ENCODE results near the gene DGKB. TPM values are rescaled to one million over a fixed set of nuclear protein-coding genes. Genes with fewer than 3 reads are reported as not detected.

DGKB gene
- total RNA-seq, 1 donor from 2014 or later, result 3.4 TPM

GRCh38 chr7:14229047-14229446 lies 673.5 kb downstream of the DGKB start:
- Mint-ChIP-seq H3K4me3 (no peak overlapping the region), H3K4me1 (ENCODE audit: unreplicated experiment) (peaks cover 5% of the 10 kb centered on the region), H3K36me3 (no peaks in the 10 kb centered on the region), H3K9me3 (no peaks in the 10 kb centered on the region), H3K27me3 (no peaks in the 10 kb centered on the region), H3K27ac (no peak overlapping the region)
- TF ChIP-seq CTCF (conservative IDR thresholded peaks at IDR 0.05), result no peak
- no peak for DNase-seq (ENCODE audit: extremely low spot score, unreplicated experiment)

GRCh38 chr7:14228341-14228740 lies 674.2 kb downstream of the DGKB start:
- no peak overlapping the region for H3K27ac Mint-ChIP-seq
- H3K4me1 Mint-ChIP-seq (ENCODE audit: unreplicated experiment), result peaks cover 2% of the 10 kb centered on the region
- H3K4me3 Mint-ChIP-seq, result no peak overlapping the region
- no peaks in the 10 kb centered on the region for H3K27me3 Mint-ChIP-seq
- TF ChIP-seq CTCF (conservative IDR thresholded peaks at IDR 0.05), result no peak
- no peak for DNase-seq (ENCODE audit: extremely low spot score, unreplicated experiment)
- H3K36me3 Mint-ChIP-seq, result no peaks in the 10 kb centered on the region
- no peaks in the 10 kb centered on the region for H3K9me3 Mint-ChIP-seq

- H3K9me3 Mint-ChIP-seq, result no peaks in the 10 kb centered on the region
- TF ChIP-seq CTCF (conservative IDR thresholded peaks at IDR 0.05), result no peak
- H3K4me1 Mint-ChIP-seq (ENCODE audit: unreplicated experiment), result no peaks in the 10 kb centered on the region
- no peaks in the 10 kb centered on the region for H3K27me3 Mint-ChIP-seq
- no peak overlapping the region for H3K27ac Mint-ChIP-seq
- H3K4me3 Mint-ChIP-seq, result no peak overlapping the region
- DNase-seq (ENCODE audit: extremely low spot score, unreplicated experiment), result no peak
- H3K36me3 Mint-ChIP-seq, result no peaks in the 10 kb centered on the region
These were observed 676.4 kb downstream of the DGKB start for GRCh38 chr7:14226126-14226525.

- H3K36me3 Mint-ChIP-seq, result no peaks in the 10 kb centered on the region
- peaks cover 6% of the 10 kb centered on the region for H3K4me1 Mint-ChIP-seq (ENCODE audit: unreplicated experiment)
- H3K4me3 Mint-ChIP-seq, result no peak overlapping the region
- no peaks in the 10 kb centered on the region for H3K9me3 Mint-ChIP-seq
- no peaks in the 10 kb centered on the region for H3K27me3 Mint-ChIP-seq
- no peak overlapping the region for H3K27ac Mint-ChIP-seq
- no peak for DNase-seq (ENCODE audit: extremely low spot score, unreplicated experiment)
- no peak for TF ChIP-seq CTCF (conservative IDR thresholded peaks at IDR 0.05)
These were observed 683.4 kb downstream of the DGKB start for GRCh38 chr7:14219125-14219524.

GRCh38 chr7:14218338-14218737 lies 684.2 kb downstream of the DGKB start:
- no peaks in the 10 kb centered on the region for H3K9me3 Mint-ChIP-seq
- peaks cover 6% of the 10 kb centered on the region for H3K4me1 Mint-ChIP-seq (ENCODE audit: unreplicated experiment)
- TF ChIP-seq CTCF (conservative IDR thresholded peaks at IDR 0.05), result no peak
- no peak overlapping the region for H3K27ac Mint-ChIP-seq
- no peak overlapping the region for H3K4me3 Mint-ChIP-seq
- DNase-seq (ENCODE audit: extremely low spot score, unreplicated experiment), result no peak
- no peaks in the 10 kb centered on the region for H3K36me3 Mint-ChIP-seq
- H3K27me3 Mint-ChIP-seq, result no peaks in the 10 kb centered on the region

- Mint-ChIP-seq H3K27ac (no peak overlapping the region), H3K9me3 (no peaks in the 10 kb centered on the region), H3K4me3 (no peak overlapping the region), H3K27me3 (no peaks in the 10 kb centered on the region), H3K36me3 (no peaks in the 10 kb centered on the region), H3K4me1 (ENCODE audit: unreplicated experiment) (no peaks in the 10 kb centered on the region)
- no peak for TF ChIP-seq CTCF (conservative IDR thresholded peaks at IDR 0.05)
- DNase-seq (ENCODE audit: extremely low spot score, unreplicated experiment), result no peak
These were observed 692.6 kb downstream of the DGKB start for GRCh38 chr7:14209896-14210484.

Measured in type B pancreatic cell (in vitro differentiated cells).